B cell (primary cell): ENCODE results near the gene C1QTNF6.

Experiments used
- CTCF ChIP-seq: fragments of 200-600 bp; IDR thresholded peaks from one replicate; pipeline ENCODE4 v1.8.0; 2022; ENCODE audit warnings: antibody characterized with exemption, mild to moderate bottlenecking
- EZH2 ChIP-seq: IDR thresholded peaks from 2 replicates; pipeline ENCODE4 v1.6.1; 2012; ENCODE audit warnings: borderline replicate concordance, low read depth, mild to moderate bottlenecking, moderate library complexity, low read length; ENCODE audit not compliant: insufficient read depth, poor library complexity, severe bottlenecking

DNA sequence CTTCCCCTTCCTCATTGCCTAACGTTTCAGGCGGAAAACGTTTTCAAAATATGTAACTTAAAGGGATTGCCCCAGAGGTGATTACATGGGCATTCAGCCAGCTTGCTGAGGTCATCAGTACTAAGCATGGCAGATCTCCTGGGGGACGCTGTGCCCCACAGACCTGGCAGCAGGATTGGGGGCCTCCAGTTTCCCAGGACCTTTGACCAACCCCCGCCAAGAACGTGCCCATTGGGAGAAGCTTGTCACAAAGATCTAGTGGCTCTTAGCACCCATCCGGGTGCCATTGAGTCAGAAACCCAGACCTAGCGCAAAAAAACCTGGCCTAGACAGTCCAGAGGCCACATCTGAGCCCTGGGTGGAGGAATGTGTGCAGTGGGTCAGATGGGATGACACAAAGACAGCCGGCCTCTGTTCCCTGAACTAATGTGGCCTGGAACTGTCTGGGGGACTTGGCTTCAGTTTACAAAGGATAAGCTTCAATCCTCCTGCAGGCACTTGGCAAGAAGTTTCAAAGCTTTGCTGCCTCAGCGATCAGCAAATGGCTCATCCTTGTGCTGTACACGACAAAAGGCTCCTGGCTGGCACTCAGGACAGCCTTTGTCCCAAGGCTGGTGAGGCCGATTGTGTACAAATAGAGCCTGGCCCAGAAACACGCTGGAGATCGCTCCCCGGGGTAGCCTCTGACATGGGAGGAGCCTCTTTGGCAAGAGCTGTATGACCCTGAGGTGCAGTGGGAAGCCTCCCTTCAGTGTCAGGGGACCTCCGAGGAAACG is 9.5 kb downstream of the C1QTNF6 start:
- TF ChIP-seq CTCF (no peak), EZH2 (no peak)
